ENCODE data around the gene IKZF4.
A peak's percentile ranks its signal among the peaks of the same experiment; 100 is the strongest.

The IKZF4 gene

GRCh38 chr12:56084958-56085543 is 64.2 kb downstream of the IKZF4 start:
- peak; percentile 33 for DNase-seq

GRCh38 chr12:56086096-56086495 is 65.3 kb downstream of the IKZF4 start:
- no peak for DNase-seq

GRCh38 chr12:56086608-56087007 is 65.8 kb downstream of the IKZF4 start:
- no peak for DNase-seq

GRCh38 chr12:56087220-56087619 is 66.4 kb downstream of the IKZF4 start:
- no peak for DNase-seq
